ENCODE data around the gene PLD4. TPM values are rescaled to one million over a fixed set of nuclear protein-coding genes. Genes with fewer than 3 reads are reported as not detected.

The PLD4 gene, protein sequence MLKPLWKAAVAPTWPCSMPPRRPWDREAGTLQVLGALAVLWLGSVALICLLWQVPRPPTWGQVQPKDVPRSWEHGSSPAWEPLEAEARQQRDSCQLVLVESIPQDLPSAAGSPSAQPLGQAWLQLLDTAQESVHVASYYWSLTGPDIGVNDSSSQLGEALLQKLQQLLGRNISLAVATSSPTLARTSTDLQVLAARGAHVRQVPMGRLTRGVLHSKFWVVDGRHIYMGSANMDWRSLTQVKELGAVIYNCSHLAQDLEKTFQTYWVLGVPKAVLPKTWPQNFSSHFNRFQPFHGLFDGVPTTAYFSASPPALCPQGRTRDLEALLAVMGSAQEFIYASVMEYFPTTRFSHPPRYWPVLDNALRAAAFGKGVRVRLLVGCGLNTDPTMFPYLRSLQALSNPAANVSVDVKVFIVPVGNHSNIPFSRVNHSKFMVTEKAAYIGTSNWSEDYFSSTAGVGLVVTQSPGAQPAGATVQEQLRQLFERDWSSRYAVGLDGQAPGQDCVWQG
- polyA plus RNA-seq (2013) = 0.04 and 0.08 TPM in 2 replicates

DNA sequence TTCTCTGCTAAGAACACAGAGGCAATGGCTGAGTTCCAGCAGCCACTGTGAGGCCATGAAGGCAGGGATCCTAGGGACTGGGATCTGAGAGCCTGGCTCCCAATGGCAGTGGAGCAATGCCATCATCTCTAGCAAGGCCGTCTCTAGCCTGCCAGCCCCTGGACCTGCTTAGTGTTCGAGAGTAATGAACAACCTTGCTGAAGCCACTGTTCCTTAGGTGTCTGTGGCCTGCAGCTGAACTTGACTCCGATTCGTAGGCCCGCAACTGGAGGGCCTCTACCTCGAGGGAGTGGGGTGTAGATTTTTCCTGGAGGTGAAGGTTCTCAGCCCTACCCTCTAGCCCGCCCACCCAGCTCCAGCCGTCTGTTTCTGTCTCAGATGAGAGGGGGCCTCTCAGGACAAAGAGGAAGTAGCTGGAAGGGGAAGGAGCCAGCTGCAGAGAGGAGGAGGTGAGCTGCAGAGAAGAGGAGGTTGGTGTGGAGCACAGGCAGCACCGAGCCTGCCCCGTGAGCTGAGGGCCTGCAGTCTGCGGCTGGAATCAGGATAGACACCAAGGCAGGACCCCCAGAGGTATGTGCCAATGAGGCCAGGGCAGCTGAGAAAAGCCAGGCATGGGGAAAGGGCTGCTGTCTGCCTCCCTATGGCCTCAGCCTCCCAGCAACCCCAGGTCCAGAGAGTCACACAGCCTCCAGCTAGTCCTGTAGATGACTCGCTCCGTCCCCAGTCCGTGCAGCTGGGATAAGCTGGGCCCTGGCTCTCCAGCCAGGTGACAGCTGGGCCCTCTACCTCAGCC is at the start of gene PLD4:
TSS of gene PLD4 (plus strand) at position 459 of the 793 bp plus-strand sequence. CDS start 2,262 bp downstream, outside the sequence.
- H3K4me1 ChIP-seq (ENCODE audit: control insufficient read depth in 1 of 2, insufficient read depth in 2 of 2, low read length in 2 of 2) = no peaks in the 10 kb centered on the region
- no peak within 1 kb of the TSS for H3K4me2 ChIP-seq (ENCODE audit: low read length)
- H3K23ac ChIP-seq (ENCODE audit: low read length) = no peak within 1 kb of the TSS
- H4K91ac ChIP-seq (ENCODE audit: low read depth, low read length) = no peak within 1 kb of the TSS
- no peak within 1 kb of the TSS for H3K14ac ChIP-seq (ENCODE audit: low read length)
- H3K9ac ChIP-seq (ENCODE audit: low read length) = no peak within 1 kb of the TSS
- no peaks in the 10 kb centered on the region for H3K36me3 ChIP-seq (ENCODE audit: control insufficient read depth in 1 of 2, insufficient read depth in 2 of 2, low read length in 2 of 2)
- no peak within 1 kb of the TSS for H2BK120ac ChIP-seq (ENCODE audit: insufficient read depth, low read length, poor library complexity)
- H2BK12ac ChIP-seq (ENCODE audit: low read length) = no peak within 1 kb of the TSS
- DNase-seq = no peak
- no peak within 1 kb of the TSS for H2AK5ac ChIP-seq (ENCODE audit: low read length)
- no CpG with 5 or more reads among the region's 14 CpGs for WGBS (ENCODE audit: extremely low coverage, insufficient coverage, insufficient read length)
- no peaks in the 10 kb centered on the region for H3K79me1 ChIP-seq (ENCODE audit: low read length)
- no peak within 1 kb of the TSS for H3K27ac ChIP-seq (ENCODE audit: low read depth, low read length)
- H3K4ac ChIP-seq (ENCODE audit: low read depth, low read length) = no peak within 1 kb of the TSS
- H2BK5ac ChIP-seq (ENCODE audit: low read depth, low read length, poor library complexity) = no peak within 1 kb of the TSS
- no peaks in the 10 kb centered on the region for H3K79me2 ChIP-seq (ENCODE audit: control insufficient read depth, insufficient read depth, low read length, poor library complexity)
- H3K27me3 ChIP-seq (ENCODE audit: insufficient read depth, low read length) = no peaks in the 10 kb centered on the region
- H2AFZ ChIP-seq (ENCODE audit: insufficient read depth, low read length, poor library complexity) = no peak within 1 kb of the TSS
- H4K12ac ChIP-seq (ENCODE audit: low read depth, low read length) = no peak within 1 kb of the TSS
- no peak within 1 kb of the TSS for H4K8ac ChIP-seq (ENCODE audit: low read depth, low read length)
- no peak within 1 kb of the TSS for H3K4me3 ChIP-seq (ENCODE audit: low read depth, low read length)
- no peak within 1 kb of the TSS for H3K18ac ChIP-seq (ENCODE audit: low read length)
- H3K9me3 ChIP-seq (ENCODE audit: insufficient read depth, low read depth, low read length) = peaks cover 8% of the 10 kb centered on the region

DNA sequence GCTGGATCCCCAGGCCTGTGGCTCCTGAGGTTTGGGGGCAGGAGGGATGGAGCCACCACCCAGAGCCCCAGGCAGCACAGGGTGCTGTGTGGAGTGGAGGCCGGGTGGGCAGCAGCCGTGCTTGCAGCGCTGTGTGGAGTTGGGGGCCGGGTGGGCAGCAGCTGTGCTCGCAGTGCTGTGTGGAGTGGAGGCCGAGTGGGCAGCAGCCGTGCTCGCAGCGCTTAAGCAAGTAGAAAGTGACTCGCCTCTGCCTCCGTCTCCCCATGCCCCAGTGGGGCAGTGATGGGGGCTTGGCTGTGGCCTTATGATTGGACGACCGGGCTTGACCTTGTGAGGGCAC is 49.3 kb upstream of the PLD4 start:
- H4K91ac ChIP-seq (ENCODE audit: low read depth, low read length) = no peak overlapping the region
- no peak overlapping the region for H2BK12ac ChIP-seq (ENCODE audit: low read length)
- DNase-seq = no peak
- no peak overlapping the region for H3K27ac ChIP-seq (ENCODE audit: low read depth, low read length)
- peaks cover 7 to 12% of the 10 kb centered on the region in 2 experiments for H3K4me1 ChIP-seq (ENCODE audit: control insufficient read depth in 1 of 2, insufficient read depth in 2 of 2, low read length in 2 of 2)
- H4K8ac ChIP-seq (ENCODE audit: low read depth, low read length) = no peak overlapping the region
- WGBS (ENCODE audit: extremely low coverage, insufficient coverage, insufficient read length) = no CpG with 5 or more reads among the region's 13 CpGs
- no peak overlapping the region for H3K14ac ChIP-seq (ENCODE audit: low read length)
- no peak overlapping the region for H2BK120ac ChIP-seq (ENCODE audit: insufficient read depth, low read length, poor library complexity)
- no peaks in the 10 kb centered on the region for H3K27me3 ChIP-seq (ENCODE audit: insufficient read depth, low read length)
- peaks cover 2% of the 10 kb centered on the region for H3K79me1 ChIP-seq (ENCODE audit: low read length)
- no peak overlapping the region for H3K4ac ChIP-seq (ENCODE audit: low read depth, low read length)
- H3K9ac ChIP-seq (ENCODE audit: low read length) = no peak overlapping the region
- no peak overlapping the region for H3K4me2 ChIP-seq (ENCODE audit: low read length)
- no peak overlapping the region for H2BK5ac ChIP-seq (ENCODE audit: low read depth, low read length, poor library complexity)
- no peak overlapping the region for H3K18ac ChIP-seq (ENCODE audit: low read length)
- H3K9me3 ChIP-seq (ENCODE audit: insufficient read depth, low read depth, low read length) = peaks cover 15% of the 10 kb centered on the region
- H3K23ac ChIP-seq (ENCODE audit: low read length) = no peak overlapping the region
- no peak overlapping the region for H2AK5ac ChIP-seq (ENCODE audit: low read length)
- H2AFZ ChIP-seq (ENCODE audit: insufficient read depth, low read length, poor library complexity) = no peak overlapping the region
- no peak overlapping the region for H4K12ac ChIP-seq (ENCODE audit: low read depth, low read length)
- peaks cover 1% of the 10 kb centered on the region for H3K79me2 ChIP-seq (ENCODE audit: control insufficient read depth, insufficient read depth, low read length, poor library complexity)
- H3K36me3 ChIP-seq (ENCODE audit: control insufficient read depth in 1 of 2, insufficient read depth in 2 of 2, low read length in 2 of 2) = peaks cover 27 to 34% of the 10 kb centered on the region in 2 experiments
- H3K4me3 ChIP-seq (ENCODE audit: low read depth, low read length) = no peak overlapping the region

DNA sequence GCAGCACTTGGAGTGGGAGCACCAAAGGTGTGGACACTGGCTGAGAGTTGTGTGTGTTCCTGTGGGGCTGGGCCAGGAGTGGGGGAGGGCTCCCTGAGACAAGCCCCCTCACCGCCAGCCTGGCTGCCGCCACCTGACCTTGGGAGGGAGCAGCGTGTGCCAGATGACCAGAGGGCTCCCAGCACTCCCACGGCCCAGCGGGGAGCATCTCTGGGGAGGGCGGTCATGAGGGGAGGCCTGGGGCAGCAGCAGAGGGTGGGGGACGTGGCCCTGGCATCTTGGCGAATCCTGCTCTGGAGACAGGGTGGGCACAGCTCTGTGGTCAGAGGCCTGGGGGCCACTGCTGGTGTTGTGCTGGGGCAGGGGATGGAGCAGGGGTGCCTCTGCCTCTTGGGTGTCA is 48.9 kb upstream of the PLD4 start:
- Histone ChIP-seq H2AK5ac (ENCODE audit: low read length) (no peak overlapping the region), H3K4me3 (ENCODE audit: low read depth, low read length) (no peak overlapping the region), H3K79me1 (ENCODE audit: low read length) (peaks cover 2% of the 10 kb centered on the region), H4K12ac (ENCODE audit: low read depth, low read length) (no peak overlapping the region), H2BK120ac (ENCODE audit: insufficient read depth, low read length, poor library complexity) (no peak overlapping the region), H2AFZ (ENCODE audit: insufficient read depth, low read length, poor library complexity) (no peak overlapping the region), H3K79me2 (ENCODE audit: control insufficient read depth, insufficient read depth, low read length, poor library complexity) (peaks cover 1% of the 10 kb centered on the region), H3K4me1 (ENCODE audit: control insufficient read depth in 1 of 2, insufficient read depth in 2 of 2, low read length in 2 of 2) (peaks cover 7 to 12% of the 10 kb centered on the region in 2 experiments), H3K36me3 (ENCODE audit: control insufficient read depth in 1 of 2, insufficient read depth in 2 of 2, low read length in 2 of 2) (peaks cover 31 to 38% of the 10 kb centered on the region in 2 experiments), H3K14ac (ENCODE audit: low read length) (no peak overlapping the region), H3K18ac (ENCODE audit: low read length) (no peak overlapping the region), H3K23ac (ENCODE audit: low read length) (no peak overlapping the region), H3K27ac (ENCODE audit: low read depth, low read length) (no peak overlapping the region), H3K4ac (ENCODE audit: low read depth, low read length) (no peak overlapping the region), H2BK12ac (ENCODE audit: low read length) (no peak overlapping the region), H3K9me3 (ENCODE audit: insufficient read depth, low read depth, low read length) (peaks cover 18% of the 10 kb centered on the region), H2BK5ac (ENCODE audit: low read depth, low read length, poor library complexity) (no peak overlapping the region), H4K8ac (ENCODE audit: low read depth, low read length) (no peak overlapping the region), H3K9ac (ENCODE audit: low read length) (no peak overlapping the region), H3K4me2 (ENCODE audit: low read length) (no peak overlapping the region), H4K91ac (ENCODE audit: low read depth, low read length) (no peak overlapping the region), H3K27me3 (ENCODE audit: insufficient read depth, low read length) (no peaks in the 10 kb centered on the region)
- no peak for DNase-seq
- no CpG with 5 or more reads among the region's 8 CpGs for WGBS (ENCODE audit: extremely low coverage, insufficient coverage, insufficient read length)

DNA sequence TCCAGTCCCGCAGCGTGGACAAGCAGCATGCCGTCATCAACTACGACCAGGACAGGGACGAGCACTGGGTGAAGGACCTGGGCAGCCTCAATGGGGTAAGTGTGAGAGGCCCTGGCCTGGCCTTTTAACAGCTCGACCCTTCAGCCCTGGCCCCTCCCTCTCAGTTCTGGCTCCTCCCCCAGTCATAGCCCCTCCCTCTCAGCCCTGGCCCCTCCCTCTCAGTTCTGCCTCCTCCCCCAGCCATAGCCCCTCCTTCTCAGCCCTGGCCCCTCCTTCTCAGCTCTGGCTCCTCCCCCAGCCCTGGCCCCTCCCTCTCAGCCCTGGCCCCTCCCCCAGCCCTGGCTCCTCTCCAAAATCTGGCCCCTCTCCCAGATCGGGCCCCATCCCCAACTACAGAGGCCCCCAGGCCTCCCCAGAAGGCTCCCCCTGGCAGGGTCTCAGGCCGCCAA is 48.4 kb upstream of the PLD4 start:
- no CpG with 5 or more reads among the region's 8 CpGs for WGBS (ENCODE audit: extremely low coverage, insufficient coverage, insufficient read length)
- Histone ChIP-seq H3K14ac (ENCODE audit: low read length) (no peak overlapping the region), H3K36me3 (ENCODE audit: control insufficient read depth in 1 of 2, insufficient read depth in 2 of 2, low read length in 2 of 2) (peaks cover 32 to 41% of the 10 kb centered on the region in 2 experiments), H3K79me1 (ENCODE audit: low read length) (peaks cover 2% of the 10 kb centered on the region), H2BK12ac (ENCODE audit: low read length) (no peak overlapping the region), H3K27me3 (ENCODE audit: insufficient read depth, low read length) (no peaks in the 10 kb centered on the region), H3K4me3 (ENCODE audit: low read depth, low read length) (no peak overlapping the region), H3K79me2 (ENCODE audit: control insufficient read depth, insufficient read depth, low read length, poor library complexity) (peaks cover 1% of the 10 kb centered on the region), H3K23ac (ENCODE audit: low read length) (no peak overlapping the region), H3K4me2 (ENCODE audit: low read length) (no peak overlapping the region), H3K9ac (ENCODE audit: low read length) (no peak overlapping the region), H4K8ac (ENCODE audit: low read depth, low read length) (no peak overlapping the region), H2BK120ac (ENCODE audit: insufficient read depth, low read length, poor library complexity) (no peak overlapping the region), H2AFZ (ENCODE audit: insufficient read depth, low read length, poor library complexity) (no peak overlapping the region), H2AK5ac (ENCODE audit: low read length) (no peak overlapping the region), H2BK5ac (ENCODE audit: low read depth, low read length, poor library complexity) (no peak overlapping the region), H3K4ac (ENCODE audit: low read depth, low read length) (no peak overlapping the region), H4K91ac (ENCODE audit: low read depth, low read length) (no peak overlapping the region), H3K9me3 (ENCODE audit: insufficient read depth, low read depth, low read length) (peaks cover 18% of the 10 kb centered on the region), H3K4me1 (ENCODE audit: control insufficient read depth in 1 of 2, insufficient read depth in 2 of 2, low read length in 2 of 2) (peaks cover 7 to 12% of the 10 kb centered on the region in 2 experiments), H3K27ac (ENCODE audit: low read depth, low read length) (no peak overlapping the region), H3K18ac (ENCODE audit: low read length) (no peak overlapping the region), H4K12ac (ENCODE audit: low read depth, low read length) (no peak overlapping the region)
- peak; percentile 28 to 51 for DNase-seq
